Heart right ventricle (tissue), 16 donors: ENCODE measurements around the gene ASXL3. TPM values are rescaled to one million over a fixed set of nuclear protein-coding genes. Genes with fewer than 3 reads are reported as not detected.

Experiments
- ATAC-seq, 8 donors: fragments of 200-7000 bp; cut with Tn5 transposase; one replicate each; pipeline ENCODE4 v1.9.1; 2020; ENCODE audit warnings: mild to moderate bottlenecking in 8 of 8, moderate library complexity in 8 of 8, moderate number of reproducible peaks in 1 of 8
- DNase-seq, 2 donors: peaks; one replicate each; pipeline ENCODE4 v3.0.0-alpha.2; 2020
- H3K27ac ChIP-seq, 10 donors: fragments of 200-600 bp; sonication (generic) in 2 of 10; one replicate each; pipeline versions ENCODE4 v1.5.0 to v1.8.0; 2020 to 2022; ENCODE audit warnings: mild to moderate bottlenecking in 3 of 10
- H3K27me3 ChIP-seq, 7 donors: fragments of 200-600 bp; one replicate each; pipeline ENCODE4 v1.8.0; 2021 to 2022; ENCODE audit warnings: mild to moderate bottlenecking in 2 of 7
- H3K36me3 ChIP-seq, 9 donors: fragments of 200-600 bp; sonication (generic) in 1 of 9; one replicate each; pipeline versions ENCODE4 v1.5.0 to v1.8.0; 2020 to 2022; ENCODE audit warnings: mild to moderate bottlenecking in 2 of 9
- H3K4me1 ChIP-seq, 9 donors: fragments of 200-600 bp; sonication (generic) in 1 of 9; one replicate each; pipeline versions ENCODE4 v1.5.0 to v1.8.0; 2020 to 2022; ENCODE audit warnings: mild to moderate bottlenecking in 4 of 9
- H3K4me3 ChIP-seq, 10 donors: fragments of 200-600 bp; sonication (generic) in 2 of 10; one replicate each; pipeline versions ENCODE4 v1.5.0 to v1.8.0; 2020 to 2022; ENCODE audit warnings: mild to moderate bottlenecking in 7 of 10, moderate library complexity in 2 of 10
- H3K9me3 ChIP-seq, 11 donors: fragments of 200-600 bp in 10 of 11; sonication (generic) in 2 of 11; one replicate each; pipeline versions ENCODE4 v1.5.0 to v1.8.0; 2013 to 2022; ENCODE audit warnings: mild to moderate bottlenecking in 2 of 11, control low read depth in 1 of 11, moderate library complexity in 1 of 11
- CTCF ChIP-seq, 9 donors: fragments of 200-600 bp; sonication (generic) in 2 of 9; IDR thresholded peaks; one replicate each; pipeline versions ENCODE4 v1.5.0 to v1.8.0; 2021 to 2022; ENCODE audit warnings: antibody characterized with exemption in 9 of 9, mild to moderate bottlenecking in 5 of 9, moderate library complexity in 1 of 9
- WGBS, 2 donors: extraction: QIAGEN DNeasy Blood & Tissue Kit; methylation state at CpG; one replicate each; pipeline ENCODE4 v1.1.7; 2013; ENCODE audit warnings: inconsistent platforms in 1 of 2; 5-methylcytosine and 5-hydroxymethylcytosine counted together
- intact Hi-C, 10 donors: fragments of 100-400 bp; cut with DNase I; formaldehyde crosslinking; loops; one replicate each; pipeline versions ENCODE4 v1.11.1 to v1.14.2; 2022
- polyA plus RNA-seq, 2 donors: library from polyadenylated mRNA; stranded (reverse); fragments of 200-250 nt; gene quantifications; one replicate each; pipeline ENCODE4 v1.2.3, GENCODE V29; 2013
- total RNA-seq, 10 donors: library from RNA; stranded (reverse); fragmentation: NEBNext Ultra II Directional in 3 of 10; extraction: Animal tissue kit (Norgen Biotek cat#: 25700) in 3 of 10; gene quantifications; one replicate each; pipeline versions ENCODE4 v1.2.1 to v1.2.4, GENCODE V29; 2021 to 2023
- donor health status: Arrhythmogenic right ventricular cardiomyopathy.
- donor health status: ischemic (EF 13 %, LVEDD 7.1; RV severe dilation, severe dysfunction).
- donor health status: healthy with polysubstance abuse.
- donor health status: DM: no; HTN: yes; CAD: no.
- donor health status: DM: no; HTN: no; CAD: no.
- donor health status: ischemic (EF 25% LVEDD 6.9; RV normal size, moderate dysfunction).
- donor health status: ischemic (EF 25% LVEDD 5.7; RV mildly dilated, moderate dysfunction).
- donor health status: healthy.
- donor health status: DM: yes; HTN: yes; CAD: no.
- donor health status: Ischemic cardiomyopathy.
- donor health status: ischemic (EF 35%, LVEDD 5.7; RV mildly dilated, moderate dysfunction).
- donor health status: nonischemic (EF 11% LVEDD 7.7; RV severe dilation, severe dysfunction).
- donor health status: DM: yes; HTN: yes; CAD: no.
- donor health status: PGD.
- donor health status: ischemic (EF 29% LVEDD 5.4; RV normal size, mild dysfunction).
- donor health status: nonischemic (EF 23%, LVEDD 6.1; RV moderate dilation, normal function).

ASXL3 gene
- total and polyA plus RNA-seq, 12 donors, result 0.12 to 8.1 (median 4.3) TPM

DNA sequence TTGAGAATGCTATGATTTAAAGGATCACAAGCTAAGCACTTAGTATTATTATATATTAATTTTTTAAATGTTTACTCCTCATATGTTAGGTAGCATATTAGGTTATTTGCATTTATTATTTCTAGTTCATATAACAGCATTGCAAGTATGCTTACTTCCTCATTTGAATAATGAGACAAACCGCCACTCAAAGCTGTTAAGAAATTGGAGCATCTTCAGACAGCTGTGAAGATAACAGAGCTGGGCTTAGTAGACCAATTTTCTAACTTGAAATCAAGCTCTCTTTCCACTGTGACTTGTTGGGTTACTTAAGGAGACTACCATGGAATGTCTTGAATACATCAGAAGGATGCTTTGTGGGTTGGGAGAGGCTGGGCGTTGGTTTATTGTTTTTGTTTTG lies 139.3 kb downstream of the ASXL3 start:
- DNase-seq (no peak), ATAC-seq (no peak)
- H3K4me3 ChIP-seq, result no peak overlapping the region
- no peaks in the 10 kb centered on the region for H3K36me3 ChIP-seq
- no peak overlapping the region for H3K27ac ChIP-seq
- WGBS, 2 donors, result 87 to 90% methylated on average over 2 of the region's 2 CpGs
- peaks cover 0 to 6% (median 0%) of the 10 kb centered on the region in 9 donors for H3K4me1 ChIP-seq
- peaks cover 0 to 5% (median 0%) of the 10 kb centered on the region in 11 donors for H3K9me3 ChIP-seq
- no peak for TF ChIP-seq CTCF (IDR thresholded peaks at IDR 0.05)
- intact Hi-C loops, result loop anchor here in 2 of 10 donors (5.0 to 10.0 kb wide), 2 partner anchors 133 to 135 kb away; no protein-coding TSS in a partner anchor
- no peaks in the 10 kb centered on the region for H3K27me3 ChIP-seq

DNA sequence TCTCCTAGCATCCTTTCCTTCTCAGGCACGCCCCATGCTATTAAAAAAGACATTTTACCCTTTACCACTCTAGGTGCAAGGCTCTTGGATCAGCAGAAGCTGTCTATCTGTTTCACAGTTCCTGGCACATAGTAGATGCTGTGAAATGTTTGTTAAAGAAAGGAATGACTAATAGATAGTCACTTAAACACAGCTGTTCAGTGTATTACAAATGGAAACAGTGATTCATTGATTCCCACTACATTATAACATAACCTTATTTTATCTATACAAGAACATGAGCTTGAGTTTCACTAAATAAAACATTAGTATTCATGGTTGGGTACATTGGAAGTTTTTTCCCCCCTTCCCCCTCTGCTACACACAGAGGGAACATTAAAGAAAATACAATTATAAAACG lies 142.1 kb downstream of the ASXL3 start:
- peaks cover 0 to 3% (median 0%) of the 10 kb centered on the region in 9 donors for H3K4me1 ChIP-seq
- no peak overlapping the region for H3K27ac ChIP-seq
- intact Hi-C loops, result loop anchor here in 1 of 10 donors (10.0 kb wide), 1 partner anchor 55 kb away; no protein-coding TSS in a partner anchor
- WGBS, 2 donors, result 78 to 88% methylated on average over 2 of the region's 2 CpGs
- no peak overlapping the region for H3K4me3 ChIP-seq
- TF ChIP-seq CTCF (IDR thresholded peaks at IDR 0.05), result no peak
- peaks cover 0 to 13% (median 0%) of the 10 kb centered on the region in 11 donors for H3K9me3 ChIP-seq
- H3K27me3 ChIP-seq, result no peaks in the 10 kb centered on the region
- DNase-seq (no peak), ATAC-seq (peak in 1 of 8 donors; percentile 22)
- H3K36me3 ChIP-seq, result no peaks in the 10 kb centered on the region

DNA sequence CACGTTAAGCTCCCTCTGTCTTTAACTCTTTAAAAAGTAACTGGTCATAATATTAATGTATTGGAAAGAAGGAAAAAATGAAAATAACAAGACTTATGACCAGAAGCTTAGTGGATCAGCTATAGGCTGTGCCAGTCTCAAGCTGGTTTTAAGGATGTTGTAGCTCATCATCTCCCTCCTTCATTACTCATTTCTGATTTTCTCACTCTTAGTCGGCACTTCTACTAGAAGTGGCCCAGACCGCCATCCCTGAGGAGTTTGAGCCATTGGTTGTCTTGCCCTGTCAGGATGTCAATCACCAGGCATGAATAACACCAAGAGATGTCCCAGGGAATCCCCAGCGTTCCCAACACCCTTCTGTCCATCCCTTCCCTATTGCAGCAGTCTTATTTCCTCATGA lies 151.5 kb downstream of the ASXL3 start:
- Histone ChIP-seq H3K4me1 (no peaks in the 10 kb centered on the region), H3K9me3 (no peaks in the 10 kb centered on the region), H3K27ac (no peak overlapping the region), H3K4me3 (no peak overlapping the region), H3K27me3 (no peaks in the 10 kb centered on the region), H3K36me3 (peaks cover 0 to 5% (median 0%) of the 10 kb centered on the region in 9 donors)
- intact Hi-C loops, result loop anchor here in 1 of 10 donors (10.0 kb wide), 1 partner anchor 65 kb away; no protein-coding TSS in a partner anchor
- no peak for TF ChIP-seq CTCF (IDR thresholded peaks at IDR 0.05)
- no peak for DNase-seq
- ATAC-seq, result no peak
- 88 to 91% methylated on average over 4 of the region's 4 CpGs for WGBS, 2 donors

GRCh38 chr18:33733376-33733775 lies 155.4 kb downstream of the ASXL3 start:
- Histone ChIP-seq H3K9me3 (no peaks in the 10 kb centered on the region), H3K36me3 (peaks cover 0 to 5% (median 0%) of the 10 kb centered on the region in 9 donors), H3K27ac (no peak overlapping the region), H3K4me1 (no peaks in the 10 kb centered on the region), H3K27me3 (no peaks in the 10 kb centered on the region), H3K4me3 (no peak overlapping the region)
- no peak for TF ChIP-seq CTCF (IDR thresholded peaks at IDR 0.05)
- DNase-seq (no peak), ATAC-seq (no peak)
- intact Hi-C loops, result loop anchor here in 1 of 10 donors (5.0 kb wide), 1 partner anchor 829 kb away; no protein-coding TSS in a partner anchor
